ENCODE results near the gene LINGO4.

LINGO4 gene

DNA sequence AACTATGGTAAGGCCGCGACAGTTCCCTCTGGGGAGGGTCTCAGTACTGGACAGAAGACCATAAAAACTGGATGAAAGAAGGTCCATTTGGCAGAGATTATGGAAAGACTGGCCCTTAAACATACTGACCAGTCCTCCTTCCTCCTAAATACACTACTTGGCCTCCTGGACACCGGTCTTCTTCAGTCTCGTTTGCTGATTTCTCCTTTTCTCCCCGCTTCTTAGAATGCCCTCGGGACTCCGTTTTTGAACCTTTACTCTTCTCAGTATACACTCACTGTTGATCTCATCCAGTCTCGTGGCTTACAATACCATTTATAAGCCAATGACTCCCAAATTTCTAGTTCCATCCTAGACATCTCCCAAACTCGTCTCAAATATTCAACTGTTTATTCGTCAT, 41.2 kb downstream of the LINGO4 start:
- peak overlapping the region; percentile 85 for H3K27ac ChIP-seq
- no peak for TF ChIP-seq ZFX (IDR thresholded peaks at IDR 0.05; ENCODE audit: borderline replicate concordance)
- TF ChIP-seq, protein P1, sequence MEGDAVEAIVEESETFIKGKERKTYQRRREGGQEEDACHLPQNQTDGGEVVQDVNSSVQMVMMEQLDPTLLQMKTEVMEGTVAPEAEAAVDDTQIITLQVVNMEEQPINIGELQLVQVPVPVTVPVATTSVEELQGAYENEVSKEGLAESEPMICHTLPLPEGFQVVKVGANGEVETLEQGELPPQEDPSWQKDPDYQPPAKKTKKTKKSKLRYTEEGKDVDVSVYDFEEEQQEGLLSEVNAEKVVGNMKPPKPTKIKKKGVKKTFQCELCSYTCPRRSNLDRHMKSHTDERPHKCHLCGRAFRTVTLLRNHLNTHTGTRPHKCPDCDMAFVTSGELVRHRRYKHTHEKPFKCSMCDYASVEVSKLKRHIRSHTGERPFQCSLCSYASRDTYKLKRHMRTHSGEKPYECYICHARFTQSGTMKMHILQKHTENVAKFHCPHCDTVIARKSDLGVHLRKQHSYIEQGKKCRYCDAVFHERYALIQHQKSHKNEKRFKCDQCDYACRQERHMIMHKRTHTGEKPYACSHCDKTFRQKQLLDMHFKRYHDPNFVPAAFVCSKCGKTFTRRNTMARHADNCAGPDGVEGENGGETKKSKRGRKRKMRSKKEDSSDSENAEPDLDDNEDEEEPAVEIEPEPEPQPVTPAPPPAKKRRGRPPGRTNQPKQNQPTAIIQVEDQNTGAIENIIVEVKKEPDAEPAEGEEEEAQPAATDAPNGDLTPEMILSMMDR (IDR thresholded peaks at IDR 0.05), result no peak

DNA sequence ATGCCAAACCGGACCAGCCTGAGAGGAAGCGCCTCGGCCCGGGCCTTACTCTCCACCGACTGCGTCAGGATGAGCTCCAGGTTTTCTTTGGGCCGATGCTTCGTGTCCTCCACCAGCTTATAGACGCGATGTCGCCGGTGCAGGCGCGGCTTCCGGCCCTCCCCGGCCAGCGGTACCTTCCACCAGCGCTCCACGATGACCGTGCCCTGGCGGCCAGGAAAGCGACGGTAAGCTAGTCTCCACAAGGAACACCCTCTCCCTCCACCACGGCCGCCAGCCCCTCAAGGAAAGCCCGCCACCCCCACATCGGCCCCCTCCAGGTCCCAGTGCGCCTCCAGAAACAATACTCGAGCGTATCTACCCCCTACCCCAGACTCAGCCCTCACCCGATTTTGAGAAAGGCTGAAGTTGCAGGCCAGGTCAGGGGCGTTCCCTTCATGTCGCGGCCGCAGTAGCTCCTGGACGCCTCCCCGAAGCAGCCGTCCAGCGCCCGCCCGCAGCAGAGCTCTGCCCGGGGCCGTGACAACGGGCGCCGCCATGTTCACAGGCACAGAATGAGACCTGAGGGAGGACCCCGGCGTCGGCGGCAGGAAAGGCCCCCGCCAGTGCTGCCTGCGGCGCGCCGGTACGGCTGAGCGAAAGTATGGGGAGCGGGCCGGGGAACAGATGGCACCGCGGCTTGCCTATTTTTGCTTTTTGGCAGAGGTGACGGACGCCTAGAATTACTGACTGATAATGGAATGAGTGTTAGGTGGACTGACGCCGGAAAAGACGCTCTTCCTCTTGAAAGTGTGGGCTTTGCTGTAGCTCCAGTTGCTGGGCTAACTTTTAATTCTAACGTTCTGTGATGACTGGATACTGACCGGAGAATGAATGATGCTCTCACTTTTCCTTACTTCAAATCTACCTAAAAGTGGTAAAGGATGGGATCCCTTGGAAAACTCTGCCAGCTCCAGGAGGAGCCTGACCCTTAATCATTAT, 42.0 kb downstream of the LINGO4 start, which contains the start of gene MRPL9:
MRPL9 (minus strand) TSS at position 556 of the 981 bp plus-strand sequence; CDS start at position 539, 17 bp downstream.
- peak within 1 kb of the TSS; percentile 85 for H3K27ac ChIP-seq
- TF ChIP-seq ZFX (IDR thresholded peaks at IDR 0.05; ENCODE audit: borderline replicate concordance), result no peak
- TF ChIP-seq, protein P1 (IDR thresholded peaks at IDR 0.05), result 0 out of 2 replicates have a peak, but pooled peaks have one; percentile 7

DNA sequence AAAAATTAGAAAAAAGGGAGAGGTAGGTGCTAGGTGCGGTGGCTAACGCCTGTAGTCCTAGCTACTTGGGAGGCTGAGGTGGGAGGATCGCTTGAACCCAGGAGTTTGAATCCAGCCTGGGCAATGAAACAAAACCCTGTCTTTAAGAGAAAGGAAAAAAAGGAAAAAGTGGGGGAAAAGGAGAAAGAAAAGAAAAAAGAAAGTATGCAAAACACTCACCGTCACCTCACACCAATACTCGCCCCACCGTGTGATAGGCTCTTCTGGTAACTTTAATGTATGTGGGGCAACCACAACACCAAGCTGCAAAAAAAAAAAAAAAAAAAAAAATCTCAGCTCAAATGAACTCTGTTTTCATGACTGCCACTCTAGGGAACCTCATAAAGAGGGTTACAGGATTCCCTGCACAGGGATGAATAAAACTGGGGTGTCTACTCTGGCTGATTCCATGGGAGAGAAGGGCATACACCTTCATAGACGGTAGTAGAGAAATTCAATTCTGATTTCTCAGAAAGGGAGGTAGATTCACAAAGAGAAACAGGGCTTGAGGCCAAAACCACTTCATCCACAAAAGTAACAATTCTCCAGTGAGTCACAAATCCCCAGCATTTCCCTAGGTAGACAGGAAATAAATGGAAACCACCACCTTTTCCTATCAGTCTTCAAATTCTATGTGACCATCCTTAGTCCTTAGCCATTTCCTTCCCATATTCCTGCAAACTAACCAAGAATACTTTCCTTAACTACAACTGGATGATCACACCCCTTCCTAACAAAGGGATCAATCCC, 44.4 kb downstream of the LINGO4 start:
- no peak overlapping the region for H3K27ac ChIP-seq
- no peak for TF ChIP-seq ZFX (IDR thresholded peaks at IDR 0.05; ENCODE audit: borderline replicate concordance)
- TF ChIP-seq, protein P1 (IDR thresholded peaks at IDR 0.05), result no peak

DNA sequence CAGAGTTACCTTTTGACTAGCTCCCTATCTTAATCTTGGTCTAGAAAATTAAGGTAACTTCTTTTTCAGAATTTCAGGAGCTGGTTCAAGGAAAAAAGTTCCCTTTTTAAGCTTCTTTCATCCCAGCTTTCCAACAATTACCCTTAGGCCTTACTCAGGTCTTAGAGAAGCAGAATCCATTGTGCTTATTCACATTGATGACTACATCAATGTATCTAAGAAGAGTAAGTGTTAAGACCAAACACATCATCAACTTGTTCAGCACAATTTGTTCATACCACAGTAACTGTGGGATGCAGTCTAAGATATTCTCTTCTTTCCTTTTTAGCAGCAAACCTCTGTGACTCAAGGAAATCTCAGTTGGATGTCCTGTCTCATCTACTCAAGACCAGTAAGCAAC, 46.0 kb downstream of the LINGO4 start:
- TF ChIP-seq, protein P1 (IDR thresholded peaks at IDR 0.05), result no peak
- no peak for TF ChIP-seq ZFX (IDR thresholded peaks at IDR 0.05; ENCODE audit: borderline replicate concordance)
- H3K27ac ChIP-seq, result no peak overlapping the region

DNA sequence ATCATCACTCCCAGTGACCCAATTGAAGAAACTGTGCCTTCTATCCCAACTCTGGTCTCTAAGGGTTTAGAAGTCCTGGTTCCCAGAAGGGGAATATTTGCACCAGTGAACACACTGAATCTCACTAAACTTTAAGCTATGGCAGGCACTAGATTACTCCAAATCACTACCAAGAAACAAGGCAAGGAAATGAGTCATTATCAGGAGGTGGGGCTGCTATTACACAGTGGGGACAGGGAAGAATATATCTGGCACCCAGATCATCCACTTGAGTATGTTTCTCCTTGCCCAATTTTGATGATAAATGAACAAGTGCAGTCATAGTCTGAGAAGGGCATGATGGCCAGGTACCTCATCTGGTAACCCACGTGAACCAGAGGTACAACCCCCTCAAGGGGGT, 48.9 kb downstream of the LINGO4 start:
- TF ChIP-seq, protein P1 (IDR thresholded peaks at IDR 0.05), result no peak
- no peak overlapping the region for H3K27ac ChIP-seq
